SU-DHL-6 (cell line): Measurements from ENCODE around the gene TTYH3.

ENCODE experiments used
- EZH2phosphoT487 ChIP-seq: fragments of 200-600 bp; sonication (generic), shearing (Covaris generic); conservative IDR thresholded peaks from 2 replicates; pipeline ENCODE4 v1.6.1; 2018; ENCODE audit warnings: mild to moderate bottlenecking, antibody characterized with exemption, low read length, moderate library complexity, mixed read lengths
- TF ChIP-seq, protein P1 (sequence below): fragments of 200-600 bp; sonication (generic); IDR thresholded peaks from one replicate; pipeline ENCODE4 v1.5.1; 2017; ENCODE audit warnings: antibody characterized with exemption, mild to moderate bottlenecking, low read length, moderate library complexity; ENCODE audit not compliant: insufficient read depth, poor library complexity, severe bottlenecking

- TF ChIP-seq, protein P1, sequence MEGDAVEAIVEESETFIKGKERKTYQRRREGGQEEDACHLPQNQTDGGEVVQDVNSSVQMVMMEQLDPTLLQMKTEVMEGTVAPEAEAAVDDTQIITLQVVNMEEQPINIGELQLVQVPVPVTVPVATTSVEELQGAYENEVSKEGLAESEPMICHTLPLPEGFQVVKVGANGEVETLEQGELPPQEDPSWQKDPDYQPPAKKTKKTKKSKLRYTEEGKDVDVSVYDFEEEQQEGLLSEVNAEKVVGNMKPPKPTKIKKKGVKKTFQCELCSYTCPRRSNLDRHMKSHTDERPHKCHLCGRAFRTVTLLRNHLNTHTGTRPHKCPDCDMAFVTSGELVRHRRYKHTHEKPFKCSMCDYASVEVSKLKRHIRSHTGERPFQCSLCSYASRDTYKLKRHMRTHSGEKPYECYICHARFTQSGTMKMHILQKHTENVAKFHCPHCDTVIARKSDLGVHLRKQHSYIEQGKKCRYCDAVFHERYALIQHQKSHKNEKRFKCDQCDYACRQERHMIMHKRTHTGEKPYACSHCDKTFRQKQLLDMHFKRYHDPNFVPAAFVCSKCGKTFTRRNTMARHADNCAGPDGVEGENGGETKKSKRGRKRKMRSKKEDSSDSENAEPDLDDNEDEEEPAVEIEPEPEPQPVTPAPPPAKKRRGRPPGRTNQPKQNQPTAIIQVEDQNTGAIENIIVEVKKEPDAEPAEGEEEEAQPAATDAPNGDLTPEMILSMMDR: no peak
- no peak for TF ChIP-seq EZH2phosphoT487
These were observed 59.4 kb downstream of the TTYH3 start for GRCh38 chr7:2691011-2691707.
